ENCODE measurements around the gene RGL2.

RGL2 gene

DNA sequence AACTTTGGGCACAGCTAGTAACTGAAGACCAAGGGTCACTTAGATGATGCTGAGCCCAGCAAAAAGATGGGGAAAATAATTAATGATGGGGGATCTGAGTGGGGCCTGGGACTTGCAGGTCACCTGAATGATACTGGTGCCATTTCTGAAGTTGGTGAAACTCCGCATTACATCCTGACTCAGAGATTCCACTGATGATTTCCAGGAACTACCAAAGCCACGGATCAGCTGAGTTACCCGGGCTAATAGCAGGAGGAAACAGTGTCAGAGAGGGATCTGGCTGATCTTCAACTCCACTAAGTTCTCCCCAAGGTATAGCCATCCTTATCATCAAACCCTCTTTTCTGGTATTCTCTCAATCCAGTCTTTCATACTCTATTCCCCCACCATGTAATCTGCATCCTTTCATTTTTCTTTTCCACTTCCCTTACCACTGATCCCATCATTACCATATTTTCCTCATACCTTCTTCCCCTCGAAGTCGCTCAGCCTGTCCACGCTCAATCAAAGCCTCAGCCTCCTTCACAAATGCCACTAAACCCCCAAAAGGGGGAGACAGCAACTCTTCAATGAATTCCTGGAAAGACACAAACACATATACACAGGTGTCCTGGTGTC, 47.2 kb downstream of the RGL2 start:
- TF ChIP-seq, protein P1, sequence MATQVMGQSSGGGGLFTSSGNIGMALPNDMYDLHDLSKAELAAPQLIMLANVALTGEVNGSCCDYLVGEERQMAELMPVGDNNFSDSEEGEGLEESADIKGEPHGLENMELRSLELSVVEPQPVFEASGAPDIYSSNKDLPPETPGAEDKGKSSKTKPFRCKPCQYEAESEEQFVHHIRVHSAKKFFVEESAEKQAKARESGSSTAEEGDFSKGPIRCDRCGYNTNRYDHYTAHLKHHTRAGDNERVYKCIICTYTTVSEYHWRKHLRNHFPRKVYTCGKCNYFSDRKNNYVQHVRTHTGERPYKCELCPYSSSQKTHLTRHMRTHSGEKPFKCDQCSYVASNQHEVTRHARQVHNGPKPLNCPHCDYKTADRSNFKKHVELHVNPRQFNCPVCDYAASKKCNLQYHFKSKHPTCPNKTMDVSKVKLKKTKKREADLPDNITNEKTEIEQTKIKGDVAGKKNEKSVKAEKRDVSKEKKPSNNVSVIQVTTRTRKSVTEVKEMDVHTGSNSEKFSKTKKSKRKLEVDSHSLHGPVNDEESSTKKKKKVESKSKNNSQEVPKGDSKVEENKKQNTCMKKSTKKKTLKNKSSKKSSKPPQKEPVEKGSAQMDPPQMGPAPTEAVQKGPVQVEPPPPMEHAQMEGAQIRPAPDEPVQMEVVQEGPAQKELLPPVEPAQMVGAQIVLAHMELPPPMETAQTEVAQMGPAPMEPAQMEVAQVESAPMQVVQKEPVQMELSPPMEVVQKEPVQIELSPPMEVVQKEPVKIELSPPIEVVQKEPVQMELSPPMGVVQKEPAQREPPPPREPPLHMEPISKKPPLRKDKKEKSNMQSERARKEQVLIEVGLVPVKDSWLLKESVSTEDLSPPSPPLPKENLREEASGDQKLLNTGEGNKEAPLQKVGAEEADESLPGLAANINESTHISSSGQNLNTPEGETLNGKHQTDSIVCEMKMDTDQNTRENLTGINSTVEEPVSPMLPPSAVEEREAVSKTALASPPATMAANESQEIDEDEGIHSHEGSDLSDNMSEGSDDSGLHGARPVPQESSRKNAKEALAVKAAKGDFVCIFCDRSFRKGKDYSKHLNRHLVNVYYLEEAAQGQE (IDR thresholded peaks at IDR 0.05; ENCODE audit: insufficient replicate concordance, low read depth): no peak
- TF ChIP-seq SPI1 (IDR thresholded peaks at IDR 0.05; ENCODE audit: borderline replicate concordance, low read depth): no peak
- TF ChIP-seq GABPA (IDR thresholded peaks at IDR 0.05; ENCODE audit: low read depth): no peak
- TF ChIP-seq POLR2AphosphoS5 (IDR thresholded peaks at IDR 0.05; ENCODE audit: low read depth): no peak
- TF ChIP-seq, protein P2, sequence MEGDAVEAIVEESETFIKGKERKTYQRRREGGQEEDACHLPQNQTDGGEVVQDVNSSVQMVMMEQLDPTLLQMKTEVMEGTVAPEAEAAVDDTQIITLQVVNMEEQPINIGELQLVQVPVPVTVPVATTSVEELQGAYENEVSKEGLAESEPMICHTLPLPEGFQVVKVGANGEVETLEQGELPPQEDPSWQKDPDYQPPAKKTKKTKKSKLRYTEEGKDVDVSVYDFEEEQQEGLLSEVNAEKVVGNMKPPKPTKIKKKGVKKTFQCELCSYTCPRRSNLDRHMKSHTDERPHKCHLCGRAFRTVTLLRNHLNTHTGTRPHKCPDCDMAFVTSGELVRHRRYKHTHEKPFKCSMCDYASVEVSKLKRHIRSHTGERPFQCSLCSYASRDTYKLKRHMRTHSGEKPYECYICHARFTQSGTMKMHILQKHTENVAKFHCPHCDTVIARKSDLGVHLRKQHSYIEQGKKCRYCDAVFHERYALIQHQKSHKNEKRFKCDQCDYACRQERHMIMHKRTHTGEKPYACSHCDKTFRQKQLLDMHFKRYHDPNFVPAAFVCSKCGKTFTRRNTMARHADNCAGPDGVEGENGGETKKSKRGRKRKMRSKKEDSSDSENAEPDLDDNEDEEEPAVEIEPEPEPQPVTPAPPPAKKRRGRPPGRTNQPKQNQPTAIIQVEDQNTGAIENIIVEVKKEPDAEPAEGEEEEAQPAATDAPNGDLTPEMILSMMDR (IDR thresholded peaks at IDR 0.05; ENCODE audit: insufficient read depth, low read length): no peak
- no peak for DNase-seq (ENCODE audit: low read depth in 1 of 2, low spot score in 1 of 2)
- no peak overlapping the region for H3K27ac ChIP-seq (replicated peaks)
- H3K4me3 ChIP-seq (replicated peaks; ENCODE audit: insufficient read depth, low read length): no peak overlapping the region
- H3K27me3 ChIP-seq (ENCODE audit: insufficient read depth, poor library complexity, severe bottlenecking): peaks cover 2% of the 10 kb centered on the region

DNA sequence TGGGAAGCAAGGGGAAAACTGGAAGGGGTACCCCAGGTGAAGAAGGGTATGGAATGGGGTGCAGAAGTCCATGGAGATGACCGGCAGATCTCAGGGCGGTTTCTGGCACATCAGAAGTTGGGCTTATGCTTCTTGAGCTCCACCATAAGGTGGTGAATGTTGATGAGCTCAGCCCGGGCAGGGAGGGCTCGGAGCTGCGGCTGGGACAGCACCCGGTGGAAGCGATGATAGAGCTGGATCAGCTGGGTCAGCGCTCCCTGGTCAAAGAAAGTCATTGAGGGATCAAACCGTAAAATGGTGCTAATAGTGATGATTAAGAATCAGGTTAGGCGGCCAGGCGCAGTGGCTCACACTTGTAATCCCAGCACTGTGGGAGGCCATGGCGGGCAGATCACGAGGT, 48.0 kb downstream of the RGL2 start:
- DNase-seq (ENCODE audit: low read depth in 1 of 2, low spot score in 1 of 2): no peak
- Histone ChIP-seq H3K4me3 (replicated peaks; ENCODE audit: insufficient read depth, low read length) (no peak overlapping the region), H3K27ac (replicated peaks) (no peak overlapping the region), H3K27me3 (ENCODE audit: insufficient read depth, poor library complexity, severe bottlenecking) (peaks cover 2% of the 10 kb centered on the region)
- no peak for TF ChIP-seq GABPA (IDR thresholded peaks at IDR 0.05; ENCODE audit: low read depth)
- TF ChIP-seq, protein P1 (IDR thresholded peaks at IDR 0.05; ENCODE audit: insufficient replicate concordance, low read depth): no peak

DNA sequence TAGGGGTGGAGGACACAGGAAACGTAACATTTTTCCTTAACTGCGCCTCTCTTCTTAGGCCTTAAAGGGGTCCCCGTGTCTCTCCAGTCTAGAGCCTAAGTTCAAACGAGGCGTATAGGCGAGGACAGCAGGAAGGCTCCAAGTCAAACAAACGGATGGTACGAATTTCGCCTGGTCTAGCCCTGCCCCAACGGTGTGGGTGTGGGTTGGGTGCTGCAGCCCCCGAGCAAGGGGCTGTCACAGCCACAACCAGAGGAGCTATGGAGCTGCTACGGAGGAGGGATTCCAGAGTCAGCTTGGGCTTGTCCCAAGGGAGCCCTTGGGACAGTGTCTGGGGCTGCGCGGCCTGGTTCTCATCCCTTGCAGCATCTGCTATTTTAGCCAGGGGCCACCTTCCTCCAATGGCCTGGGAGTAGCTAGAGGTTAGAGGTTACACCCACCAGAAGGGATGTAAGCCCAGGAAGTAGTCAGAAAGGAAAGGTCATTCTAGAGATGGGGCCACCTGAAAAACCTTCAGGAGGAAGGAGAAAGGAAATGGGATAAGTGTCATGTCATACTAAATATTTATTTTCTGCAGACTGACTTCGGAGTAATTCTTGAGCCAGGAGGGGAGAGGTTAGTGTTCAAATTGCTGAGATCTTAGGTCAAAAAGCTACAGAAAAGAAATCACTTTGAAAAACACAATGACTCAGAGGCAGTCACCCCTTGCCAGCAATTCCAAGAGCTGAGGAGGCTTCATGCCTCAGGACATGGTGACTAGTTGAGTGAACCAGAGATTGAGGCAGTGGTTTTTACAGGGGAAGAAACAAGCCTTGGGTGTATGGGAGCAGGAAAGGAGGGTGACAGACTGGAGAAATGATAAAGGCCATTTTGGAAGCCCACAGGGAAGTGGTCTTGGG, 48.8 kb downstream of the RGL2 start:
- Histone ChIP-seq H3K27ac (replicated peaks) (peak overlapping the region; percentile 75), H3K4me3 (replicated peaks; ENCODE audit: insufficient read depth, low read length) (peak overlapping the region; percentile 54), H3K27me3 (ENCODE audit: insufficient read depth, poor library complexity, severe bottlenecking) (peaks cover 2% of the 10 kb centered on the region)
- TF ChIP-seq, protein P1 (IDR thresholded peaks at IDR 0.05; ENCODE audit: insufficient replicate concordance, low read depth): no peak
- TF ChIP-seq, protein P2 (IDR thresholded peaks at IDR 0.05; ENCODE audit: insufficient read depth, low read length): no peak
- TF ChIP-seq SPI1 (IDR thresholded peaks at IDR 0.05; ENCODE audit: borderline replicate concordance, low read depth) (no peak), GABPA (IDR thresholded peaks at IDR 0.05; ENCODE audit: low read depth) (no peak), POLR2AphosphoS5 (IDR thresholded peaks at IDR 0.05; ENCODE audit: low read depth) (no peak; the same call in 1 of the 2 replicates)
- DNase-seq (ENCODE audit: low read depth in 1 of 2, low spot score in 1 of 2): no peak
